Brain microvascular endothelial cell (primary cell): ENCODE results near the gene CDC42BPG.

Source experiments
- DNase-seq: peaks from one replicate; pipeline ENCODE4 v3.0.0-alpha.2; 2020
- H3K27ac ChIP-seq: fragments of 250-450 bp; sonication (Bioruptor Pico); 2 replicates; pipeline ENCODE4 v1.5.1; 2020; ENCODE audit warnings: mild to moderate bottlenecking, moderate library complexity
- H3K27me3 ChIP-seq: fragments of 250-450 bp; sonication (Bioruptor Pico); replicated peaks from 2 replicates; pipeline ENCODE4 v1.5.1; 2020; ENCODE audit warnings: mild to moderate bottlenecking
- H3K36me3 ChIP-seq: fragments of 250-450 bp; sonication (Bioruptor Pico); replicated peaks from 2 replicates; pipeline ENCODE4 v1.5.1; 2020; ENCODE audit warnings: mild to moderate bottlenecking
- H3K4me3 ChIP-seq: 2 replicates; pipeline ENCODE4 v1.5.1; 2011; ENCODE audit warnings: low read depth, mild to moderate bottlenecking, control low read depth, low read length, moderate library complexity
- CTCF ChIP-seq: IDR thresholded peaks from 2 replicates; pipeline ENCODE4 v1.5.1; 2011; ENCODE audit warnings: low read depth, mild to moderate bottlenecking, moderate library complexity, low read length, control low read depth, inconsistent platforms; ENCODE audit errors: missing control alignments
- in situ Hi-C: cut with HindIII; loops from 2 replicates; pipeline ENCODE4 v1.10.0; 2017; ENCODE audit warnings: low sequenced_read_pairs, low pct_ligation_motif_present

The CDC42BPG gene

DNA sequence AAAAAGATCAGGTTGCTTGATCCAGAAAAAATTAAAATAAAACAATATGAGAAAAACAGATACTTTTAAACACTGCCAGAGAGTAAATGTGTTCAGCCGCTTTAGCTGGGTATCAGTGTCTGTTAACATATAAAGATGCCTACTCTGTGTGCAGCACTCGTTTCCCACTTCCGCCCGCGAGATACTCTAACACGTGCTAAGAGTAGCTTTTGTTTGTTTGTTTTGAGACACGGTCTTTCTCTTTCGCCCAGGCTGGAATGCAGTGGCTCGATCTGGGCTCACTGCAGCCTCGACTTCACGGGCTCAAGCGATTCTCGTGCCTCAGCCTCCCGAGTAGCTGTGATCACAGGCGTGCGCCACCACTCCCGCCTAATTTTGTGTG, 33.6 kb downstream of the CDC42BPG start:
- Histone ChIP-seq H3K27me3 (no peaks in the 10 kb centered on the region), H3K36me3 (peaks cover 2% of the 10 kb centered on the region), H3K27ac (no peak overlapping the region), H3K4me3 (peak overlapping the region; percentile 86)
- DNase-seq: peak; percentile 22
- in situ Hi-C loops: no loop called here
- no peak for TF ChIP-seq CTCF

- in situ Hi-C loops: no loop called here
- H3K4me3 ChIP-seq: peak within 1 kb of the TSS; percentile 86
Measured at GRCh38 chr11:64810271-64810890, 34.1 kb downstream of the CDC42BPG start, which contains the start of gene MEN1. TSS of gene MEN1 (minus strand) at chr11:64810551. CDS start at chr11:64810109, 442 bp downstream.

GRCh38 chr11:64809781-64810241, 34.6 kb downstream of the CDC42BPG start:
- peak overlapping the region; percentile 86 for H3K4me3 ChIP-seq
- in situ Hi-C loops: no loop called here
- H3K27ac ChIP-seq: no peak overlapping the region
- peaks cover 8% of the 10 kb centered on the region for H3K36me3 ChIP-seq
- no peaks in the 10 kb centered on the region for H3K27me3 ChIP-seq
- TF ChIP-seq CTCF: no peak
- DNase-seq: no peak

More at GRCh38 chr11:64810271-64810890, 34.1 kb downstream of the CDC42BPG start, which contains the start of gene MEN1:
- TF ChIP-seq CTCF: no peak
- Histone ChIP-seq H3K36me3 (peaks cover 2% of the 10 kb centered on the region), H3K27me3 (no peaks in the 10 kb centered on the region), H3K27ac (no peak within 1 kb of the TSS)
- peak; percentile 97 for DNase-seq

- Histone ChIP-seq H3K27ac (no peak overlapping the region), H3K27me3 (no peaks in the 10 kb centered on the region), H3K36me3 (peaks cover 13% of the 10 kb centered on the region), H3K4me3 (no peak overlapping the region)
- TF ChIP-seq CTCF: no peak
- in situ Hi-C loops: no loop called here
- no peak for DNase-seq
Measured at GRCh38 chr11:64805481-64805880, 39.0 kb downstream of the CDC42BPG start.

GRCh38 chr11:64804346-64805210, 39.9 kb downstream of the CDC42BPG start:
- Histone ChIP-seq H3K27ac (no peak overlapping the region), H3K36me3 (peaks cover 13% of the 10 kb centered on the region), H3K27me3 (no peaks in the 10 kb centered on the region), H3K4me3 (no peak overlapping the region)
- in situ Hi-C loops: no loop called here
- DNase-seq: no peak
- no peak for TF ChIP-seq CTCF
